Activated T-helper 2 cell treated with anti-CD3 and anti-CD28 coated beads, Interferon-gamma antibody, Interleukin-2, Interleukin-4, amounts not matched to agents 10 μg/mL and 5 μg/mL and 100 μg/mL, durations not matched to agents 14 hours and 24 hours and 36 hours (primary cell): Measurements from ENCODE around the gene RIC1. TPM values are rescaled to one million over a fixed set of nuclear protein-coding genes. Genes with fewer than 3 reads are reported as not detected.
"Not testable (repeated sequence)": the region's sequence is repeated elsewhere in the genome, so short reads cannot be mapped to it uniquely, and the experiment has no call there.

ENCODE experiments used
- DNase-seq: peaks from one replicate; pipeline ENCODE4 v3.0.0; 2021; ENCODE audit warnings: low spot score
- H3K27ac Mint-ChIP-seq: one replicate; pipeline ENCODE4 v1.8.0; 2021; ENCODE audit warnings: mixed read lengths
- H3K27me3 Mint-ChIP-seq: one replicate; pipeline ENCODE4 v1.8.0; 2021; ENCODE audit warnings: low read depth, mixed read lengths
- H3K36me3 Mint-ChIP-seq: one replicate; pipeline ENCODE4 v1.8.0; 2021; ENCODE audit warnings: low read depth, mixed read lengths
- H3K4me1 Mint-ChIP-seq: one replicate; pipeline ENCODE4 v1.8.0; 2021; ENCODE audit warnings: low read depth, mixed read lengths
- H3K4me3 Mint-ChIP-seq: one replicate; pipeline ENCODE4 v1.8.0; 2021; ENCODE audit warnings: low read depth, mild to moderate bottlenecking, moderate library complexity, mixed read lengths
- H3K9me3 Mint-ChIP-seq: one replicate; pipeline ENCODE4 v1.8.0; 2021; ENCODE audit warnings: mixed read lengths
- intact Hi-C: fragments of 100-400 bp; cut with micrococcal nuclease; formaldehyde crosslinking; loops from one replicate; pipeline ENCODE4 v1.15.1; 2023
- total RNA-seq: library from RNA; stranded (reverse); gene quantifications from 2 replicates; pipeline ENCODE4 v1.2.3, GENCODE V29; 2022

RIC1 gene
- 21.5 and 22.1 TPM in 2 replicates for total RNA-seq

DNA sequence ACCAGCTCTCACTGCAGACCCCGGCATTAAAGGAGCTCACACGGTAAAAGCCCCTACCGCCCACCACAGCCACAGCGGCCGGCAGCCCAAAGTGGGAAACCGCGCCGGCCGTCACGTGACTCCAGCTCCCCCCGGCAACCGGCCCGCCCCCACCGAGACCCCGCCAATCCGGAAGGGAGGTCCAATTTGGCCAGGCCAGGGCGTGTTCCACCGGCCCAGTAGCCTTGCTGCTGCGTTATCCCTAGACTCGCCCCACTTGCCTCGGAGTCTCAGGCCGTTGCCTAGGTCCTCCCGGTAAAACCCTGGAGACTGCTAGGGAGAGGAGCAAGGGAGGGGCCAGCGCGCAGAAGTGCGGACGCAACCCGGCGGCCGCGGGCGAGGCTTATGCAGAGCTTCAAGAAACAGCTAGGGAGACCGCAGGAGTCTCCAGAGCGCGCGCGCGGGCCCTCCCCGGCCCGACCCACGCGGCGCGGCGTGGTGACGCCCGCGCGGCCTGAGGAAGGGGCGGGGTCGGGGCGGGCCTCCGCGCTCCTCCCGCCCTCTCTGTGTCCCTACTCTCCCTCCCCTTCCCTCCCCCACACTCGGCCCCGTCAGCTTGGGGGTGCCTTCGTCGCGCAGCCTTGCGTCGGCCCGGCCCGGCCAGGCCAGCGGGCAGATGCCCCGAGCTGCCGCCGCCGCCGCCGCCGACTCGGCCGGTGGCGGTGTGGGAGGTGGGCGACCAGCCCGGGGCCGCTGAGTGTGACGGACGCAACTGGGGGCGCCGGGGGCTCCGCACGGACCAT is at the start of gene RIC1:
TSS of gene RIC1 (plus strand) at position 578 of the 782 bp plus-strand sequence. CDS start at position 781, 203 bp downstream.
- peaks cover 56% of the 10 kb centered on the region for H3K4me1 Mint-ChIP-seq

GRCh38 chr9:5579881-5580280 is 49.0 kb upstream of the RIC1 start:
- Mint-ChIP-seq H3K4me1 (peaks cover 46% of the 10 kb centered on the region), H3K27ac (no peak overlapping the region), H3K9me3 (peaks cover 13% of the 10 kb centered on the region), H3K36me3 (peaks cover 18% of the 10 kb centered on the region), H3K4me3 (no peak overlapping the region), H3K27me3 (no peaks in the 10 kb centered on the region)
- DNase-seq: no peak
- intact Hi-C loops: no loop called here

More for the DNA sequence above, at the start of gene RIC1:
- H3K4me3 Mint-ChIP-seq: peak within 1 kb of the TSS; percentile 100
- intact Hi-C loops: loop anchor here (1.0 to 10.0 kb wide), 9 partner anchors 89 to 951 kb away; partner anchors contain the start of genes CDC37L1, JAK2, RCL1 and UHRF2
- H3K9me3 Mint-ChIP-seq: no peaks in the 10 kb centered on the region
- peak; percentile 89 for DNase-seq
- peaks cover 22% of the 10 kb centered on the region for H3K36me3 Mint-ChIP-seq
- H3K27me3 Mint-ChIP-seq: no peaks in the 10 kb centered on the region
- H3K27ac Mint-ChIP-seq: peak within 1 kb of the TSS; percentile 97

- H3K27me3 Mint-ChIP-seq: no peaks in the 10 kb centered on the region
- intact Hi-C loops: no loop called here
- no peak overlapping the region for H3K27ac Mint-ChIP-seq
- H3K9me3 Mint-ChIP-seq: peaks cover 8% of the 10 kb centered on the region
- peaks cover 49% of the 10 kb centered on the region for H3K4me1 Mint-ChIP-seq
- no peak overlapping the region for H3K4me3 Mint-ChIP-seq
- H3K36me3 Mint-ChIP-seq: peaks cover 14% of the 10 kb centered on the region
- DNase-seq: no peak
Observed at GRCh38 chr9:5580650-5581049, 48.3 kb upstream of the RIC1 start.

DNA sequence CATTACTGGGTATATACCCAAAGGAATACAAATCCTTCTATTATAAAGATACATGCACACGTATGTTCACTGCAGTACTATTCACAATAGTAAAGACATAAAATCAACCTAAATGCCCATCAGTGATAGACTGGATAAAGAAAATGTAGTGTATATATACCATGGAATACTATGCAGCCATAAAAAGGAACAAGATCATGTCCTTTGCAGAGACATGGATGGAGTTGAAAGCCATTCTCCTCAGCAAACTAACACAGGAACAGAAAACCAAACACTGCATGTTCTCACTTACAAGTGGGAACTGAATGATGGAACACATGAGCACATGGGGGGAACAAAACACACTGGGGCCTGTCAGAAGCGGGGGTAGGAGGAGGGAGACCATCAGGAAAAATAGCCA is 47.2 kb upstream of the RIC1 start:
- H3K27ac Mint-ChIP-seq, H3K9me3 Mint-ChIP-seq, intact Hi-C loops, DNase-seq, H3K27me3 Mint-ChIP-seq, H3K4me3 Mint-ChIP-seq: not testable (repeated sequence)
- Mint-ChIP-seq H3K4me1 (peaks cover 60% of the 10 kb centered on the region), H3K36me3 (peaks cover 14% of the 10 kb centered on the region)

DNA sequence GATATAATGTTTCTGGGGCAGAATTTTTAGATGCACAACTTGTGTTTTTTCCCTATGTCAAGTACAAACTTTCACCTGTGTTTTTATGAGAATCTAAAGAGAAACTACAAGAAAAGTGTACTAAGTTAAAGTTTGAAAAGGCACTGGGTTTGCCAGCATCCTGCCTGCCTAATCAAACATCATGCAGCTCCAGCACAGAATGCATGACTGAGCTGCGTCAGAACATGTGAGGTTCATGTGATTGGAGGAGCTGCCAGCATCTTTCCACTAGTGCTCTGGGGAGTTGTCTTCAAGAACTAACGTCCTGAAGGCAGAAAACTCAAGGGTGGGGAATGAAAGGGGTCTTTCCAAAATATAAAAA is 46.1 kb upstream of the RIC1 start:
- Mint-ChIP-seq H3K27ac (peak overlapping the region; percentile 88), H3K4me1 (peaks cover 69% of the 10 kb centered on the region), H3K4me3 (no peak overlapping the region), H3K36me3 (peaks cover 11% of the 10 kb centered on the region), H3K9me3 (peaks cover 8% of the 10 kb centered on the region), H3K27me3 (no peaks in the 10 kb centered on the region)
- DNase-seq: peak; percentile 46
- intact Hi-C loops: loop anchor here (1.0 kb wide), 1 partner anchor 132 kb away; no protein-coding TSS in a partner anchor

- Mint-ChIP-seq H3K4me3 (no peak overlapping the region), H3K9me3 (peaks cover 8% of the 10 kb centered on the region), H3K36me3 (peaks cover 9% of the 10 kb centered on the region), H3K4me1 (peaks cover 51% of the 10 kb centered on the region), H3K27me3 (no peaks in the 10 kb centered on the region), H3K27ac (peak overlapping the region; percentile 89)
- DNase-seq: no peak
- intact Hi-C loops: loop anchor here (1.0 to 5.0 kb wide), 5 partner anchors 28 to 604 kb away; partner anchors contain the start of genes PDCD1LG2 and PLGRKT
Observed at GRCh38 chr9:5586391-5586802, 42.5 kb upstream of the RIC1 start.

- no peak overlapping the region for H3K4me3 Mint-ChIP-seq
- peaks cover 4% of the 10 kb centered on the region for H3K9me3 Mint-ChIP-seq
- peak overlapping the region; percentile 89 for H3K27ac Mint-ChIP-seq
- peaks cover 2% of the 10 kb centered on the region for H3K27me3 Mint-ChIP-seq
- intact Hi-C loops: loop anchor here (2.0 to 5.0 kb wide), 2 partner anchors 28 to 605 kb away; no protein-coding TSS in a partner anchor
- H3K4me1 Mint-ChIP-seq: peaks cover 52% of the 10 kb centered on the region
- no peak for DNase-seq
- H3K36me3 Mint-ChIP-seq: peaks cover 6% of the 10 kb centered on the region
Observed at GRCh38 chr9:5587024-5587423, 41.9 kb upstream of the RIC1 start.

GRCh38 chr9:5592231-5592630 is 36.7 kb upstream of the RIC1 start:
- intact Hi-C loops: no loop called here
- Mint-ChIP-seq H3K4me3 (no peak overlapping the region), H3K4me1 (peaks cover 36% of the 10 kb centered on the region), H3K9me3 (no peaks in the 10 kb centered on the region), H3K27me3 (peaks cover 2% of the 10 kb centered on the region), H3K36me3 (no peaks in the 10 kb centered on the region), H3K27ac (no peak overlapping the region)
- no peak for DNase-seq

GRCh38 chr9:5592904-5593303 is 36.0 kb upstream of the RIC1 start:
- intact Hi-C loops: no loop called here
- Mint-ChIP-seq H3K36me3 (no peaks in the 10 kb centered on the region), H3K4me3 (no peak overlapping the region), H3K9me3 (no peaks in the 10 kb centered on the region), H3K27ac (no peak overlapping the region), H3K4me1 (peaks cover 30% of the 10 kb centered on the region), H3K27me3 (peaks cover 2% of the 10 kb centered on the region)
- no peak for DNase-seq

DNA sequence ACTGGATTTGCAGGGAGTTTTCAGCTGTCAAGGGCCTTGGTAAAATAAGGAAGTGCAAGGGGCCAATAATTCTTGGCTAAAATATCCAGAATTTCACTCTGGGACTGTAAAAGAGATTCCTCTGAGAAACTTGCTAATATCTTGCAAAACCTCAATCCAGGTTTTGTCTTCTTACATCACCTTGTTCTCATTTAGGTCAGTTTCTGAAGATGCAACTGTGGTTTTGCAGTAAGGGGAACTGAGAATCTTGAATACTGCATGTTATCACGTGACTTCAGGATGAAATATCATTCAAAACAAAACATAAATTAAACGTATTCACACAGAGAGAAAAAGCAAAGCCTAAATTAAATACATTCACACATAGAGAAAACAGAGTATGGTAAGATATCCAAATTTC is 35.0 kb upstream of the RIC1 start:
- H3K27me3 Mint-ChIP-seq: peaks cover 2% of the 10 kb centered on the region
- no peaks in the 10 kb centered on the region for H3K36me3 Mint-ChIP-seq
- intact Hi-C loops: no loop called here
- peaks cover 30% of the 10 kb centered on the region for H3K4me1 Mint-ChIP-seq
- H3K27ac Mint-ChIP-seq: no peak overlapping the region
- no peak overlapping the region for H3K4me3 Mint-ChIP-seq
- no peaks in the 10 kb centered on the region for H3K9me3 Mint-ChIP-seq
- DNase-seq: no peak

- H3K4me1 Mint-ChIP-seq: peaks cover 32% of the 10 kb centered on the region
- H3K4me3 Mint-ChIP-seq: no peak overlapping the region
- no peak overlapping the region for H3K27ac Mint-ChIP-seq
- no peak for DNase-seq
- no peaks in the 10 kb centered on the region for H3K9me3 Mint-ChIP-seq
- no peaks in the 10 kb centered on the region for H3K36me3 Mint-ChIP-seq
- peaks cover 2% of the 10 kb centered on the region for H3K27me3 Mint-ChIP-seq
- intact Hi-C loops: no loop called here
Observed at GRCh38 chr9:5596173-5596572, 32.7 kb upstream of the RIC1 start.

- no peaks in the 10 kb centered on the region for H3K27me3 Mint-ChIP-seq
- peaks cover 3% of the 10 kb centered on the region for H3K36me3 Mint-ChIP-seq
- peak overlapping the region; percentile 59 for H3K4me3 Mint-ChIP-seq
- intact Hi-C loops: loop anchor here (10.0 kb wide), 2 partner anchors 524 to 924 kb away; no protein-coding TSS in a partner anchor
- DNase-seq: no peak
- H3K27ac Mint-ChIP-seq: peak overlapping the region; percentile 23
- no peaks in the 10 kb centered on the region for H3K9me3 Mint-ChIP-seq
- peaks cover 16% of the 10 kb centered on the region for H3K4me1 Mint-ChIP-seq
Observed at GRCh38 chr9:5608298-5609225, 20.3 kb upstream of the RIC1 start.
